ENCODE data around the gene SPTB.

SPTB gene

GRCh38 chr14:64848239-64848638, 31.5 kb downstream of the SPTB start:
- DNase-seq = no peak

GRCh38 chr14:64846319-64846718, 33.4 kb downstream of the SPTB start:
- no peak for DNase-seq

- DNase-seq = no peak
Observed at GRCh38 chr14:64845878-64846277, 33.8 kb downstream of the SPTB start.

GRCh38 chr14:64844969-64845536, 34.7 kb downstream of the SPTB start:
- no peak for DNase-seq

- no peak for DNase-seq
Observed at GRCh38 chr14:64844272-64844671, 35.4 kb downstream of the SPTB start.

GRCh38 chr14:64843548-64843947, 36.2 kb downstream of the SPTB start:
- no peak for DNase-seq

- DNase-seq = no peak
Observed at GRCh38 chr14:64841772-64842750, 37.6 kb downstream of the SPTB start.

GRCh38 chr14:64841121-64841651, 38.5 kb downstream of the SPTB start:
- DNase-seq = no peak

GRCh38 chr14:64838656-64839055, 41.1 kb downstream of the SPTB start:
- DNase-seq = no peak

- no peak for DNase-seq
Observed at GRCh38 chr14:64835431-64835830, 44.3 kb downstream of the SPTB start.

- no peak for DNase-seq
Observed at GRCh38 chr14:64834965-64835364, 44.7 kb downstream of the SPTB start.

- DNase-seq = no peak
Observed at GRCh38 chr14:64831419-64831818, 48.3 kb downstream of the SPTB start.

GRCh38 chr14:64830961-64831360, 48.7 kb downstream of the SPTB start:
- DNase-seq = no peak

GRCh38 chr14:64828071-64828470, 51.6 kb downstream of the SPTB start:
- no peak for DNase-seq

- DNase-seq = no peak
Observed at GRCh38 chr14:64826845-64827244, 52.9 kb downstream of the SPTB start.

GRCh38 chr14:64826333-64826732, 53.4 kb downstream of the SPTB start:
- DNase-seq = no peak

GRCh38 chr14:64825509-64825908, 54.2 kb downstream of the SPTB start:
- no peak for DNase-seq

GRCh38 chr14:64825006-64825405, 54.7 kb downstream of the SPTB start:
- DNase-seq = no peak

- no peak for DNase-seq
Observed at GRCh38 chr14:64824471-64824870, 55.2 kb downstream of the SPTB start.

- peak; percentile 18 for DNase-seq
Observed at GRCh38 chr14:64823305-64823861, 56.3 kb downstream of the SPTB start.

GRCh38 chr14:64821651-64822050, 58.1 kb downstream of the SPTB start:
- no peak for DNase-seq

- DNase-seq = no peak
Observed at GRCh38 chr14:64818151-64818550, 61.6 kb downstream of the SPTB start.

GRCh38 chr14:64817631-64818030, 62.1 kb downstream of the SPTB start:
- DNase-seq = no peak
